ENCODE results near the gene KRTAP10-1. TPM values are rescaled to one million over a fixed set of nuclear protein-coding genes. Genes with fewer than 3 reads are reported as not detected.
"Not testable (repeated sequence)": the region's sequence is repeated elsewhere in the genome, so short reads cannot be mapped to it uniquely, and the experiment has no call there.

Gene KRTAP10-1
- total RNA-seq, 1 donor, result not detected

GRCh38 chr21:44511219-44511937 lies 28.6 kb downstream of the KRTAP10-1 start:
- no peaks in the 10 kb centered on the region for H3K27me3 ChIP-seq (ENCODE audit: insufficient read depth, low read length)
- H3K9me3 ChIP-seq (ENCODE audit: low read depth, low read length), result no peaks in the 10 kb centered on the region
- H3K4me3 ChIP-seq (ENCODE audit: low read length), result no peak overlapping the region
- H3K4me1 ChIP-seq (ENCODE audit: insufficient read depth, low read length), result peaks cover 10% of the 10 kb centered on the region

DNA sequence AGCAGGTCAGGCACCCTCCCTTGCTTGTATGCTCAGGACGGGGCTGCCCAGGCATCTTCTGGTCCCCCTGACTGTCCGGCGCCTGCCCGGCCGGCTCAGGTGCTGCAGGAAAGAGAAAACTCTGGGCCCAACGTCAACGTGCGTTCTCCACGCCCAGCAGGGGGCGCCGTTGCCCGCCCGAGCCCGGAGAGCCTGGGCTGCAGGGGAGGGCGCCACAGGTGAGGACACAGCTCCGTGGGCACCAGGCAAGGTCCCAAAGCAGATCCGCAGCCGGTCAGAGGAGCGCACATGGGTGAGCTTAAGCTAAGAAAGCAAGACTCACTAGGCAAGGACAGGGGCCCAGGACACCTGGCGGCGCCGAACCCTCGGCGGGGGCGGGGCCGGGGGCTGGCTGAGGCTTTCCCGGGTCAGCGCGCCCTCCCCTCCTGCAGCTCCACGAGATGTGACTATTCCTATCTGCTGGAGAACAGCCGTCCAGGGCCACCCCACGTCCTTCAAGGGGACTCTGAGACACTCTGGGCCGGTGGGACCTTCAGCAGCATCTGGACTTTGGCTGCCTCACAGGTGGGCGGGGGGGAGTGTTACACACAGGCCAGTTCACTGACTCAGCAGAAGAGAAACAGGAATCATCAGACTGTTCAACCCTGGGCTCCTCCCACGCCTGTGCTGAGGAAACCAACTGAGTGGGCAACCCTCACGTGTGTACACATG lies 29.3 kb downstream of the KRTAP10-1 start:
- H3K4me3 ChIP-seq (ENCODE audit: low read length), result peak overlapping the region; percentile 15
- H3K9me3 ChIP-seq (ENCODE audit: low read depth, low read length), result no peaks in the 10 kb centered on the region
- H3K27me3 ChIP-seq (ENCODE audit: insufficient read depth, low read length), result no peaks in the 10 kb centered on the region
- peaks cover 10% of the 10 kb centered on the region for H3K4me1 ChIP-seq (ENCODE audit: insufficient read depth, low read length)

DNA sequence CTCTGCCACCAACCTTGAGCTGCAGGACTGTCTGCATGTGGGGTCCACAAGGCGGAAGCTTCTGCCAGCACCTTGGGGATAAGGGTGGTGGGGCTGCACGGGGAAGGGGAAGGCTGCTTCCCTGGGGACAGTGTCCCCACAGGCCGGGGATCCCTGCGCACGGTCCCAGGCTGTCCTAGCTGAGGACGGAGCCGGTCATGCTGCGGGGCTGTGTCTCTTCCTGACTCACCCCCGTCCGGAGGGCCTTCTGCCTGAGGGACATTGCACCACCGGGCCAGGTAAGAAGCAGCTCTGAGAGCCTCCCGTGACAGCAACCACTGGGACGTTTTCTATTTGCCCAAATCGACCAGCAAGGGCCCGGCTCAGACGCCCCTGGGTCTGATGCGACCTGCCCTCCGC lies 29.9 kb downstream of the KRTAP10-1 start:
- H3K27me3 ChIP-seq (ENCODE audit: insufficient read depth, low read length), result no peaks in the 10 kb centered on the region
- H3K9me3 ChIP-seq (ENCODE audit: low read depth, low read length), result no peaks in the 10 kb centered on the region
- no peak overlapping the region for H3K4me3 ChIP-seq (ENCODE audit: low read length)
- peaks cover 10% of the 10 kb centered on the region for H3K4me1 ChIP-seq (ENCODE audit: insufficient read depth, low read length)

GRCh38 chr21:44509539-44509938 lies 30.5 kb downstream of the KRTAP10-1 start:
- peaks cover 10% of the 10 kb centered on the region for H3K4me1 ChIP-seq (ENCODE audit: insufficient read depth, low read length)
- H3K27me3 ChIP-seq (ENCODE audit: insufficient read depth, low read length), result no peaks in the 10 kb centered on the region
- no peak overlapping the region for H3K4me3 ChIP-seq (ENCODE audit: low read length)
- H3K9me3 ChIP-seq (ENCODE audit: low read depth, low read length), result no peaks in the 10 kb centered on the region

DNA sequence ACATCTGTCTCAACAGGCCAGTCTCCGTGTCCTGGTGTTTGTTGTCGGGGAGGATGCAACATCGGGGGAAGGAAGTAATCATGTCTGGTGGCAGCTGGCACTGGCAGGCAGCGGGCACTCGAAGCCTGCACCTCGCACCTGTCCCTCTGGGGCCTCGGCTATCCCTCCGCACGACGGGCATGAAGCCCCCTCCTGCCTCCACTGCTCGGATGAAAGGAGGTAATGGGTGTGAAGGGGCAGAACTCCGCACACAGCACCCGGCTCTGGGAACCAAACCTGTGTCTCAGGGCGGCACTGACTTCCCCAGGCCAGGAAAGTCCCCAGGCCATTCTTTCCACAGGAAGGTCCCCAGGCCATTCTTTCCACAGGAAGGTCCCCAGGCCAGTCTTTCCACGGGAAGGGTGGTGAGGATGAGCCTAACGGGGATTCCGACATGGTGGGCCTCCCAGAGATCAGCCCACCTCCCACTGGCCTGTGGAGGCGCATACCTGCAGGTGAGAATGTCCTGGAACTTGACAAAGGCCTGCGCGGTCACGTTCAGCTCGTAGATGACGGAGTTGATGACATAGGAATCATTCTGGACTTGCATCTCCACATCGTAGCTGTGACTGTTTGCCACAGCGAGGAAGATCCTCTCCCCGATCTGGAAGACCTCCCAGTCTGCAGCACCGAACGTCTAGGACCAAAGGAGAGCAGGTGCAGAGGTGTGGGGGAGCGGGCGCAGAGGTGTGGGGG lies 31.1 kb downstream of the KRTAP10-1 start:
- no peak overlapping the region for H3K4me3 ChIP-seq (ENCODE audit: low read length)
- no peaks in the 10 kb centered on the region for H3K27me3 ChIP-seq (ENCODE audit: insufficient read depth, low read length)
- no peaks in the 10 kb centered on the region for H3K9me3 ChIP-seq (ENCODE audit: low read depth, low read length)
- peaks cover 14% of the 10 kb centered on the region for H3K4me1 ChIP-seq (ENCODE audit: insufficient read depth, low read length)

GRCh38 chr21:44508426-44508710 lies 31.6 kb downstream of the KRTAP10-1 start:
- Histone ChIP-seq H3K4me1 (ENCODE audit: insufficient read depth, low read length) (peaks cover 14% of the 10 kb centered on the region), H3K27me3 (ENCODE audit: insufficient read depth, low read length) (no peaks in the 10 kb centered on the region), H3K9me3 (ENCODE audit: low read depth, low read length) (no peaks in the 10 kb centered on the region), H3K4me3 (ENCODE audit: low read length) (no peak overlapping the region)

GRCh38 chr21:44507673-44508425 lies 32.1 kb downstream of the KRTAP10-1 start:
- Histone ChIP-seq H3K4me1 (ENCODE audit: insufficient read depth, low read length) (peaks cover 14% of the 10 kb centered on the region), H3K9me3 (ENCODE audit: low read depth, low read length) (no peaks in the 10 kb centered on the region), H3K27me3 (ENCODE audit: insufficient read depth, low read length) (no peaks in the 10 kb centered on the region), H3K4me3 (ENCODE audit: low read length) (no peak overlapping the region)

- Histone ChIP-seq H3K9me3 (ENCODE audit: low read depth, low read length) (no peaks in the 10 kb centered on the region), H3K27me3 (ENCODE audit: insufficient read depth, low read length) (no peaks in the 10 kb centered on the region), H3K4me3 (ENCODE audit: low read length) (no peak overlapping the region), H3K4me1 (ENCODE audit: insufficient read depth, low read length) (peaks cover 14% of the 10 kb centered on the region)
Observed at GRCh38 chr21:44506279-44507255, 33.4 kb downstream of the KRTAP10-1 start.

DNA sequence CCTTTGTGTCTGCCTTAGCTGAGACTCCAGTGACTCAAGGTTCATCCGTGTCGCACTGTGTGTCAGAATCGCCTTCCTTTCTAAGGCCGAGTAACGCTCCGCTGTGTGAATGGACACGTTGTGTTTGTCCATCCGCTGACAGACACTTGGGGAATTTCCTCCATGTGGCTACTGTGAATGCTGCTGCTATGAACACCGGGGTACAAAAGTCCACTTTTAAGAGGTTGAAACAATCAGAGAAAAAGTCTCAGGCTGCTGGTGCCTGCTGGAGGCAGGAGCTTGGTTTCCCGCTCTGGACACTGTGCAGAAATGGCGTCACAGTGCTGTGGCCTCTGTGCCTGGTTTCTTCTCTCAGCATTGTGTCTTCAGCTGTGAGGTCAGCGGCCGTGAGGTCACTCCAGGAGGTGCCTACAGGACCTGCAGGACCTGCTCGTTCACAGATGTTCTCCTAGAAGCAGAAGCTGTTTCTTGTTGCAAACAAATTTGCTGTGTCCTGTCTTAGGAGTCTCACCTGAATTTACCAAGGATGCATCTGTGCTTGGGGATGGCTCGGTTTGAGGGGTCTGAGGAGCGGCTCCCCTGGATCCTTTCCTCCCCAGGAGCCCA lies 34.2 kb downstream of the KRTAP10-1 start:
- Histone ChIP-seq H3K9me3 (ENCODE audit: low read depth, low read length) (no peaks in the 10 kb centered on the region), H3K4me3 (ENCODE audit: low read length) (no peak overlapping the region), H3K4me1 (ENCODE audit: insufficient read depth, low read length) (peaks cover 12% of the 10 kb centered on the region), H3K27me3 (ENCODE audit: insufficient read depth, low read length) (no peaks in the 10 kb centered on the region)

GRCh38 chr21:44503901-44504399 lies 36.0 kb downstream of the KRTAP10-1 start:
- Histone ChIP-seq H3K9me3 (ENCODE audit: low read depth, low read length) (no peaks in the 10 kb centered on the region), H3K4me1 (ENCODE audit: insufficient read depth, low read length) (peaks cover 5% of the 10 kb centered on the region), H3K27me3 (ENCODE audit: insufficient read depth, low read length) (no peaks in the 10 kb centered on the region), H3K4me3 (ENCODE audit: low read length) (no peak overlapping the region)

GRCh38 chr21:44503006-44503889 lies 36.7 kb downstream of the KRTAP10-1 start:
- H3K9me3 ChIP-seq (ENCODE audit: low read depth, low read length); H3K27me3 ChIP-seq (ENCODE audit: insufficient read depth, low read length); H3K4me1 ChIP-seq (ENCODE audit: insufficient read depth, low read length); H3K4me3 ChIP-seq (ENCODE audit: low read length): not testable (repeated sequence)

GRCh38 chr21:44502171-44502958 lies 37.6 kb downstream of the KRTAP10-1 start:
- Histone ChIP-seq H3K4me3 (ENCODE audit: low read length) (no peak overlapping the region), H3K9me3 (ENCODE audit: low read depth, low read length) (no peaks in the 10 kb centered on the region), H3K27me3 (ENCODE audit: insufficient read depth, low read length) (no peaks in the 10 kb centered on the region), H3K4me1 (ENCODE audit: insufficient read depth, low read length) (peaks cover 5% of the 10 kb centered on the region)
